HG03521 (cell line): ENCODE results near the gene ENTHD1.
"Not testable (repeated sequence)": the region's sequence is repeated elsewhere in the genome, so short reads cannot be mapped to it uniquely, and the experiment has no call there.

Experiments used
- ATAC-seq: cut with Tn5 transposase; IDR thresholded peaks from one replicate; pipeline ENCODE4 v1.9.1; 2021; ENCODE audit warnings: mild to moderate bottlenecking, moderate library complexity; ENCODE audit not compliant: unreplicated experiment

The ENTHD1 gene

GRCh38 chr22:39851606-39852315 is 41.8 kb downstream of the ENTHD1 start:
- ATAC-seq: no peak

DNA sequence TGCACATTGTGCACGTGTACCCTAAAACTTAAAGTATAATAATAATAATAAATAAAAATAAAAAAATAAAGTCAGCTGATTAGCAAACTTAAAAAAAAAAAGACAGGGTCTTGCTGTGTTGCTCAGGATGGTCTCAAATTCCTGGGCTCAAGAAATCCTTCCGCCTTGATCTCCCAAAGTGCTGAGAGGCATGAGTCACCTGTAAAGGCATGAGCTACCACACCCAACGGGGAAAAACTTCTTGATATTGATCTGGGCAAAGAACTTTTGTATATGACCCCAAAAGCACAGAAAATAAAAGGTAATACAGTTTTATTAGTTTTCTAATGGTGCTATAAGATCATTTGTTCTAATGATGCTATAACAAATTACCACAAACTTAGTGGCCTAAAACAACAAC is 46.1 kb downstream of the ENTHD1 start:
- ATAC-seq: no peak

- not testable (repeated sequence) for ATAC-seq
Measured at GRCh38 chr22:39846539-39846938, 47.0 kb downstream of the ENTHD1 start.

GRCh38 chr22:39845529-39845928 is 48.0 kb downstream of the ENTHD1 start:
- no peak for ATAC-seq

DNA sequence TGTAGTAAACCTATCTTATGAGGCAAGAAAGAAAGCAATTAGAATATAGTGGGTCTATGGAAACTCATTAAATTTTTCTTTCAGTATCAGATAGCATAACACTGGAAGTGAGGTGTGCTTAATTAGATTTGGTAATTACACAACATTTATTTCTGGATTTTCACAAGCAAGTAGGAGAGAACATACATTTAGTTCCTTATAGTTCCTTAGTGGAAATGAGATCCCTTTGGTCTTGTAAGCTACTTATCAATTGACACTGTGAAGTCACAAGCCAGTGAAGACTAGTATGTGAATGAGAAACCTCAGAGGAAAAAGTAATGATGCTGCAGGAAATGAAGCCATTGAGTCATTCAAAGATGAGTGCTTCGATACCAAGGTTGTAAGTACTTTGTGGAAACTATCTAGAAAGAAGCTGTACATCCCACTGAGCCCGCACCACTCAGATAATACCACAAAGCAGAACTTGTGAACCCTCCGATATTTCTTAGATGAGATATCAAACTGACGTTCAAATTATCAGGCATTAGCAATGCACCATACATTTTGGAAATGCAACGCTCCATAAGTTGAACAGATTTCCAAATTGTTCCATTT is 53.5 kb downstream of the ENTHD1 start:
- no peak for ATAC-seq

DNA sequence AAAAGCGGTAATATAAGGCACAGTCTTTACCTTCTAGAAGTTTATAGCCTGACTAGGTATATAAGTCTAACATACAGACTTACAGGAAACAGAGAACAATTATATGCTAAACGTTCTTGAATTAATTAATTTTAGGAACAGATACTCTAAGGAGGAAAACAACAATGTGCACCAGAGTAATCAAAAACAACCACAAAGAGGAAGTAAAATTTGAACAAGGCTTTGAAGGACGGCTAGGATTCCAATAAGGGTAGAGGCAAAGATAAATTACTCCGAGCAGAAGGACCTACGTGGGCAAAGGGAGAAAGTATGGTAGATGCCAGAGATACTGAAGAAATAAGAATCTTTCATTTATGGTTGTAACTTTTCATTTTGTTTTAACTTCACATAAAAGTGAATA is 54.4 kb downstream of the ENTHD1 start:
- ATAC-seq: no peak

- ATAC-seq: no peak
Measured at GRCh38 chr22:39833610-39834009, 60.0 kb downstream of the ENTHD1 start.

GRCh38 chr22:39833093-39833492 is 60.5 kb downstream of the ENTHD1 start:
- no peak for ATAC-seq

DNA sequence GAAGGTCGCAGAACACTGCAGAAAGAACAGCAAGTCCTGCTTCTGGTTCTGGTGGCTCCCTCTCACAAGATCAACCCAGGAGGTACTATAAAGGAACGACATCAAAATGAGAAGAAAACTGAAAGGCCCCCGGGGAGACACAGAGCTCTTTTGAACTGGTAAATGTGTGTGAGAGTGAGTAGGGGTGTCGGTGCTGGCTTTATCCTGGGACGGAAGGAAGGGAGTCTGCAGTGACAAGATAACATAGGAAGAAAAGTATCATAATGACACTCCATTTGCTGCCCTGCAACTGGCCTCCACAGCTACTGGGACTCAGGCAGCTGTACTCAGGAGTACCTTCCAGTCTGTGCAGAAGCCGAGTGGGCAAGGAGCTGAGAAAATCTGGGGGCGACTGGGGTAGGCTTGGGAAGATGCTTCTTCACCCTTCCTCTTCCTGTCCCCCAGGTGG is 60.9 kb downstream of the ENTHD1 start:
- no peak for ATAC-seq

DNA sequence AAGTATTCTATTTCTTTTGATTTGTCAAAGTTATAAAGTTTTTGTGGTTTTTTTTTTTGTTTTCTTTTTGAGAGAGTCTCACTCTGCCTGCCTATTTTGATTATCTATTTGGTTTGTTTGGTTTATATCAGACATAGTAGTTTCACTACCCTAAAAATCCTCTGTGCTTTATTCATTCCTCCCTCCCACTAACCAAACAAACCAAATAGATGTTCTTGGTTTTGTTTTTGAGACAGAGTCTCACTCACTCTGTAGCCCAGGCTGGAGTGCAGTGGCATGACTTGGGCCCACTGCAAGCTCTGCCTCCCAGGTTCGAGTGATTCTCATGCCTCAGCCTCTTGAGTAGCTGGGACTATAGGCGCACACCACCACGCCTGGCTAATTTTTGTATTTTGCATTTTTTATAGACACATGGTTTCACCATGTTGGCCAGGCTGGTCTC is 67.9 kb downstream of the ENTHD1 start:
- peak; percentile 59 for ATAC-seq

DNA sequence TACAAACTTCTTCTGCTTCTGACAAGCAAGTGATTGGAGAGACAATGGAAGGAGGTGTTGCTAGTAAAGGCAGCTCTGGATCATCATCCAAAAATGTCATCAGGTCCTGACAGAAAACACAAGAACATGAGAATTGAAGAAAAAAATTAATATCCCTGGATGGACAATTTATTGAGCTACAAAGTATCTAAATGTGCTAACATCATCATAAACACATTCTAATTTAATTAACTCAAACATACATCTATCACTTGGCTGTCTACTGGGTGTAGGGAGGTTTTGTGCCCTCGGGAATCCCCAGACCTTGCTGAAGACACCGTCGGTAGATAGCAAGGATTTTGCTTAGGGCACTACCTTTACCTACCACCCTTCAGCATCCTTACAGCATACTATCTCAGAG is 72.6 kb downstream of the ENTHD1 start:
- no peak for ATAC-seq

DNA sequence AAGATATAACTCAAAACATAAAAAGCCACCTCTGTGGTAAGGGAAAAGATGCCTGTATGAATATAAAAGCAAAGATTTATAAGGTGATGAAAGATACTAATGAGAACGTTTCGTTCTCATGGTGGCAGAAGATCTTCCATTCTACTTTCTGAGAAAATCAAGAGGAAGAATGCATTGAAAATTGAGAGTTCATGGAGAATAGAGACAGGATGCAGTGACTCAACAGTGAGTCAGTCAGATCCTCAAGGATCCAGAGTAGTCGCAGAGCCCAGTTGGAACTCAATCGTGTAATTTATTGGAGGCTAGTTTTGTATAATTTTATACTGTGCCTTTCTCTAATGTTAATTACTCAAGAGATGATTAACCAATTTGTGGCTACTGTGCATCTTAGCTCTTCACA is 73.3 kb downstream of the ENTHD1 start:
- ATAC-seq: no peak

DNA sequence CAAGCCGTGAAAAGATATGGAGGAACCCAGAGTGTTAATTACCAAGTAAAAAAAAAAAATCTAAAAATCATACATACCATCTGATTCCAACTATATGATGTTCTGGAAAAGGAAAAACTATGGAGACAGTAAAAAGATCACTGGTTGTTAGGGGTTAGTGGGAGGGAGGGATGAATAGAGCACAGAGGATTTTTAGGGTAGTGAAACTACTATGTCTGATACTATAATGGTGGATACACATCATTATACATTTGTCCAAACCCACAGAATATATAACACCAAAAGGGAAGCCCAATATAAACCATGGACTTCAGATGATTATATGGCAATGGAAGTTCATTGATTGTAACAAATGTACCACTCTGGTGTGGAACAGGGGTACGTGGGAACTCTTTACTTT is 74.1 kb downstream of the ENTHD1 start:
- ATAC-seq: no peak

DNA sequence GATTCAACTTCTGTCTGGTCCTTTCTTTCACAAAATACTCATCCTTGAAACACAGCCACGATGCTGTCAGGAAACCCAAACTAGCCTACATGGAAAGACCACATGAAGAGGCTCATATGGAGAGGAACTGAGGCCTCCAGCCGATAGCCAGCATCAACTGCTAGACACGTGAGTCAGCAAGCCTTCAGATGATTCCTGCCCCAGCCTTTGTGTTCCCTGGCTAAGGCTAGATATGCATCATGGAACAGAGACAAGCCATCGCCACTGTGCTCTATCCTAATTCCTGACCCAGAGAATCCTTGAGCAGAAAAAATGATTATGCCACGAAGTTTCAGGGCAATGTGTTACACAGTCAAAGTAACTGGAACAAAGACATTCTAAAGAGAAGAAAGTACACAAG is 75.5 kb downstream of the ENTHD1 start:
- ATAC-seq: no peak

- ATAC-seq: no peak
Measured at GRCh38 chr22:39815932-39816331, 77.6 kb downstream of the ENTHD1 start.

GRCh38 chr22:39814899-39815298 is 78.7 kb downstream of the ENTHD1 start:
- no peak for ATAC-seq

DNA sequence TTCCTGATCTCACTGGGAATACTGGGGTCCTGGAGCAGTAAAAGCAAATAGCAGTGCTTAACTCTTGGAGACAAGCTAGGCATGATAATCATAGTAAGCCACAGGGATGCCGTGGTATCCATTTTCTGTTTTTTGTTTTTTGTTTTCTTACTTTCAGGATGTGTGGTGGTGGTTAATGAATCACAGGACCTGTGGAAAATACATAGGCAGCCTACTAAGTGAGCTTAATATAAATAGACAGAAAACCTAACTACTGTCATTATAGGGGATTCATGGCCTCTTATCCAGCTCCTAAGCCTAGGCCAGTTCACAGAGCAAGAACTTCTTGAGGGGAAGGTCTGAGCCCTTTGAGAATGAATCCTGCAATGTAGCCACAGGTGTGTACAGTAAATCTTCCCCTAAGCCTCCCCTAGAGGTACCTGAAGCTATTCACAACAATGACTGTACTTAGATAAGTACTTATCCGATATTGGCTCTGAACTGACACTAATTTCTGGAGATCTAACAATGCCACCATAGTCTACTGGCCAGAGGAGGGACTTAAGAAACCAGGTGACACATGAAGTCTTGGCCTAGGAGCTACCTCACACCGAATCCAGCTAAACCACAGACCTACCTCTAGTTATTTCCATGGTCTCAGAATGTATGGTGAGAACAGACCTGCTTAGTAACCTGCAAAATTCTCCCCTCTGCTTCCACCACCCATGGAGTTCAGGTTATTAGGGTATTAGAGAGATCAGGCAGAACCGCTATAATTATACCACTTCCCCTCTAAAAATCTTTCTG is 83.6 kb downstream of the ENTHD1 start:
- ATAC-seq: no peak

DNA sequence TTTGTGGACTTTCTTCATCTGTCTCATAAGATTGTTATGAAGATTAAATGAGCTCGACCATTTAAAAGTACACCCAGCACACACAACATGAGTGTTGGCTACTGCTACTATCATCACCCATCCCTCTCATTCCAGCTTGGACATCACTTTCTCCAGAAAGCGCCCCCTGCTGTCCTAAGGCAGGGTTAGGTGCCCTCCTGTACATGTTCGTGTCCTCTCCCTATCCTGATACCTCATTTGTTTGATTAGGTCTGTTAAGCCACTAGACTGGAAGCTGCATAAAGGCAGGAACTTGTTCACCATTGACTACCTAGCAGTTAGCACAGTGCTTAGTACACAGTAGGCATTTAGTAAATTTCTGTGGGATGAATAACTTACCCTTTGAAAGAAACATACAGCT is 85.5 kb downstream of the ENTHD1 start:
- no peak for ATAC-seq

- ATAC-seq: no peak
Measured at GRCh38 chr22:39806109-39806508, 87.5 kb downstream of the ENTHD1 start.

GRCh38 chr22:39805117-39805516 is 88.4 kb downstream of the ENTHD1 start:
- no peak for ATAC-seq

- no peak for ATAC-seq
Measured at GRCh38 chr22:39802682-39803081, 90.9 kb downstream of the ENTHD1 start.
